GM23338 (cell line): ENCODE measurements around the gene COL4A2. TPM values are rescaled to one million over a fixed set of nuclear protein-coding genes. Genes with fewer than 3 reads are reported as not detected.

Experiments used
- ATAC-seq: fragments of 200-7000 bp; cut with Tn5 transposase; 3 replicates; pipeline ENCODE4 v1.9.1; 2020
- DNase-seq: peaks from one replicate; pipeline ENCODE4 v3.0.0-alpha.2; 2015; ENCODE audit warnings: low spot score
- H2AFZ ChIP-seq: fragments of 200-600 bp; sonication (generic); 2 replicates; pipeline ENCODE4 v1.8.0; 2016; ENCODE audit warnings: antibody characterized with exemption, mild to moderate bottlenecking, moderate library complexity
- H3F3A ChIP-seq: fragments of 200-600 bp; sonication (generic); replicated peaks from 2 replicates; pipeline ENCODE4 v1.8.0; 2017; ENCODE audit warnings: antibody characterized with exemption, mixed run types, low read depth
- H3K27ac ChIP-seq: fragments of 200-600 bp; sonication (generic); 2 replicates; pipeline ENCODE4 v1.6.1; 2016; ENCODE audit warnings: low read depth
- H3K27me3 ChIP-seq: fragments of 200-600 bp; sonication (generic); 2 replicates; pipeline ENCODE4 v1.8.0; 2016; ENCODE audit warnings: mild to moderate bottlenecking, mixed run types, moderate library complexity; ENCODE audit not compliant: insufficient read depth
- H3K36me3 ChIP-seq: fragments of 200-600 bp; sonication (generic); 2 replicates; pipeline ENCODE4 v1.8.0; 2016; ENCODE audit warnings: mild to moderate bottlenecking; ENCODE audit not compliant: insufficient read depth
- H3K4me1 ChIP-seq: fragments of 200-600 bp; sonication (generic); 2 replicates; pipeline ENCODE4 v1.8.0; 2016; ENCODE audit warnings: mild to moderate bottlenecking, moderate library complexity; ENCODE audit not compliant: insufficient read depth
- H3K4me2 ChIP-seq: fragments of 200-600 bp; sonication (generic); 2 replicates; pipeline ENCODE4 v1.7.1; 2017; ENCODE audit warnings: mixed run types
- H3K4me3 ChIP-seq: fragments of 200-600 bp; sonication (generic); 2 replicates; pipeline ENCODE4 v1.6.1; 2016; ENCODE audit warnings: mixed run types
- H3K79me2 ChIP-seq: fragments of 200-600 bp; sonication (generic); replicated peaks from 2 replicates; pipeline ENCODE4 v1.8.0; 2017; ENCODE audit warnings: mild to moderate bottlenecking; ENCODE audit not compliant: insufficient read depth
- H3K9me2 ChIP-seq: fragments of 200-600 bp; sonication (generic); 2 replicates; pipeline ENCODE4 v1.8.0; 2017; ENCODE audit not compliant: insufficient read depth
- H4K20me1 ChIP-seq: fragments of 200-600 bp; sonication (generic); replicated peaks from 2 replicates; pipeline ENCODE4 v1.8.0; 2017; ENCODE audit warnings: mild to moderate bottlenecking; ENCODE audit not compliant: insufficient read depth
- H3K27ac Mint-ChIP-seq: 2 replicates; pipeline ENCODE4 v1.8.0; 2020; ENCODE audit warnings: inconsistent platforms, mild to moderate bottlenecking, moderate library complexity, mixed read lengths
- H3K27me3 Mint-ChIP-seq: 3 replicates; pipeline ENCODE4 v1.8.0; 2022; ENCODE audit warnings: low read depth, mild to moderate bottlenecking, moderate library complexity, mixed read lengths, inconsistent platforms; ENCODE audit not compliant: insufficient read depth, poor library complexity
- H3K36me3 Mint-ChIP-seq: 3 replicates; pipeline ENCODE4 v1.8.0; 2021; ENCODE audit warnings: low read depth, mild to moderate bottlenecking, inconsistent platforms, moderate library complexity, mixed read lengths
- H3K4me1 Mint-ChIP-seq: 3 replicates; pipeline ENCODE4 v1.8.0; 2020; ENCODE audit warnings: mild to moderate bottlenecking, inconsistent platforms, mixed read lengths
- H3K4me3 Mint-ChIP-seq: 3 replicates; pipeline ENCODE4 v1.8.0; 2021; ENCODE audit warnings: moderate library complexity, mild to moderate bottlenecking, inconsistent platforms, mixed read lengths
- H3K9me3 Mint-ChIP-seq: 3 replicates; pipeline ENCODE4 v1.8.0; 2020; ENCODE audit warnings: moderate library complexity, mild to moderate bottlenecking, inconsistent platforms, mixed read lengths
- CTCF ChIP-seq, 2 experiments: fragments of 200-600 bp in 1 of 2; sonication (generic) in 1 of 2; conservative IDR thresholded peaks; 2 replicates each; pipeline versions ENCODE4 v1.5.1 to v1.6.1; 2016 to 2017; ENCODE audit warnings: antibody characterized with exemption in 2 of 2, low read depth in 2 of 2, mild to moderate bottlenecking in 2 of 2, moderate library complexity in 1 of 2
- EZH2 ChIP-seq: fragments of 200-600 bp; sonication (generic); IDR thresholded peaks from one replicate; pipeline ENCODE4 v1.8.0; 2017; ENCODE audit warnings: antibody characterized with exemption, mild to moderate bottlenecking, low read depth; ENCODE audit not compliant: unreplicated experiment
- EZH2phosphoT487 ChIP-seq: fragments of 200-600 bp; sonication (generic); IDR thresholded peaks from one replicate; pipeline ENCODE4 v1.8.1; 2018; ENCODE audit warnings: antibody characterized with exemption; ENCODE audit not compliant: unreplicated experiment
- JUNB ChIP-seq: IDR thresholded peaks from one replicate; pipeline ENCODE4 v1.6.1; 2016; ENCODE audit warnings: antibody characterized with exemption; ENCODE audit not compliant: unreplicated experiment
- NANOG ChIP-seq: IDR thresholded peaks from 2 replicates; pipeline ENCODE4 v1.6.1; 2016; ENCODE audit warnings: antibody characterized with exemption, borderline replicate concordance
- POLR2AphosphoS5 ChIP-seq: IDR thresholded peaks from 2 replicates; pipeline ENCODE4 v1.6.1; 2016; ENCODE audit warnings: antibody characterized with exemption, low read depth
- ZNF114 ChIP-seq: fragments of 250-450 bp; sonication (Bioruptor Pico); IDR thresholded peaks from 2 replicates; pipeline ENCODE4 v1.5.0; 2020; ENCODE audit warnings: mild to moderate bottlenecking, moderate library complexity
- ZNF331 ChIP-seq: fragments of 250-450 bp; sonication (Bioruptor Pico); IDR thresholded peaks from 2 replicates; pipeline ENCODE4 v1.5.0; 2020; ENCODE audit warnings: low read depth, mild to moderate bottlenecking, moderate library complexity
- polyA plus RNA-seq: library from polyadenylated mRNA; unstranded; fragments of >200 nt; fragmentation: Nextera tagmentation; extraction: Ambion mirVana; gene quantifications from 2 replicates; pipeline ENCODE4 v1.2.1, GENCODE V29; 2016
- total RNA-seq: library from RNA; depleted of rRNA; stranded (reverse); fragments of >200 nt; shearing (Covaris generic); gene quantifications from 2 replicates; pipeline ENCODE4 v1.2.3, GENCODE V29; 2014
- TF ChIP-seq, protein P1 (sequence below): fragments of 250-450 bp; sonication (Bioruptor Pico); IDR thresholded peaks from 2 replicates; pipeline ENCODE4 v1.5.0; 2020; ENCODE audit warnings: mild to moderate bottlenecking, moderate library complexity

COL4A2 gene
- total and polyA plus RNA-seq, 2 experiments from 2014 or later = 37.4 to 131 TPM

GRCh38 chr13:110518226-110518525, 211.1 kb downstream of the COL4A2 start:
- Histone ChIP-seq H3K9me2 (no peaks in the 10 kb centered on the region), H3F3A (no peaks in the 10 kb centered on the region), H3K79me2 (no peaks in the 10 kb centered on the region), H3K4me2 (no peak overlapping the region), H3K27me3 (no peaks in the 10 kb centered on the region), H4K20me1 (no peaks in the 10 kb centered on the region), H3K36me3 (no peaks in the 10 kb centered on the region), H3K4me1 (no peaks in the 10 kb centered on the region), H3K27ac (no peak overlapping the region), H3K4me3 (no peak overlapping the region), H2AFZ (no peak overlapping the region)
- no peaks in the 10 kb centered on the region for H3K36me3 Mint-ChIP-seq
- no peak for DNase-seq
- H3K27ac Mint-ChIP-seq = no peak overlapping the region
- peaks cover 7% of the 10 kb centered on the region for H3K4me1 Mint-ChIP-seq
- TF ChIP-seq ZNF114 (CRISPR knock-in tag) = no peak
- no peak for TF ChIP-seq JUNB
- TF ChIP-seq EZH2phosphoT487 = no peak
- no peak for TF ChIP-seq CTCF (conservative IDR thresholded peaks at IDR 0.05; ENCODE audit: low read depth in 2 of 2)
- no peak for TF ChIP-seq ZNF331
- no peak for TF ChIP-seq EZH2
- H3K9me3 Mint-ChIP-seq = no peaks in the 10 kb centered on the region
- peak; percentile 37 for ATAC-seq
- no peak overlapping the region for H3K4me3 Mint-ChIP-seq
- peaks cover 13% of the 10 kb centered on the region for H3K27me3 Mint-ChIP-seq

DNA sequence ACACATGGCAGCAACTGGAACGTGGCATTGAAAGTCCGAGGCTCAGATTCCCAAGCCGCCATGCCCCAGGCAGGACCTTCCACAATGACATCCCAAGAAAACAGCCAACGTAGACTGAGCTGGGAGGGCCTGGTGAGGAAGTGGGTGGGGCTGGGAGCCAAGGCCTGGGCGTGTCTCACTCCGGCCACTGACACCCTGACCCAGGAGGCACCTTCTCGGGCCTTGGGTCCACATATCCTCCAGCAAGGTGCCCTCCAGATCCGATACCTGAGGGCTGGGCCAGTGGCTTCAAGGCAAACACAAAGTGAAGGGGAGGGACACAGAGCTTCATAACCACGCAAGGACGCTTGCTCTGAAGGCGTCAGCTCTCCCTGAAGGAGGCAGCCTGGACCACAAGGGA, 211.5 kb downstream of the COL4A2 start:
- no peak overlapping the region for H3K27ac Mint-ChIP-seq
- no peak overlapping the region for H3K4me3 ChIP-seq

More for the DNA sequence above, 211.5 kb downstream of the COL4A2 start:
- peaks cover 7% of the 10 kb centered on the region for H3K4me1 Mint-ChIP-seq
- Histone ChIP-seq H3K4me2 (no peak overlapping the region), H3K9me2 (no peaks in the 10 kb centered on the region), H3K79me2 (no peaks in the 10 kb centered on the region), H3K36me3 (no peaks in the 10 kb centered on the region), H2AFZ (no peak overlapping the region), H3K27ac (no peak overlapping the region), H4K20me1 (no peaks in the 10 kb centered on the region), H3F3A (no peaks in the 10 kb centered on the region), H3K27me3 (no peaks in the 10 kb centered on the region), H3K4me1 (no peaks in the 10 kb centered on the region)
- no peak for DNase-seq
- H3K27me3 Mint-ChIP-seq = peaks cover 13% of the 10 kb centered on the region
- TF ChIP-seq POLR2AphosphoS5 = 0 out of 2 replicates have a peak, but pooled peaks have one; percentile 29
- no peak for TF ChIP-seq NANOG
- TF ChIP-seq, protein P1, sequence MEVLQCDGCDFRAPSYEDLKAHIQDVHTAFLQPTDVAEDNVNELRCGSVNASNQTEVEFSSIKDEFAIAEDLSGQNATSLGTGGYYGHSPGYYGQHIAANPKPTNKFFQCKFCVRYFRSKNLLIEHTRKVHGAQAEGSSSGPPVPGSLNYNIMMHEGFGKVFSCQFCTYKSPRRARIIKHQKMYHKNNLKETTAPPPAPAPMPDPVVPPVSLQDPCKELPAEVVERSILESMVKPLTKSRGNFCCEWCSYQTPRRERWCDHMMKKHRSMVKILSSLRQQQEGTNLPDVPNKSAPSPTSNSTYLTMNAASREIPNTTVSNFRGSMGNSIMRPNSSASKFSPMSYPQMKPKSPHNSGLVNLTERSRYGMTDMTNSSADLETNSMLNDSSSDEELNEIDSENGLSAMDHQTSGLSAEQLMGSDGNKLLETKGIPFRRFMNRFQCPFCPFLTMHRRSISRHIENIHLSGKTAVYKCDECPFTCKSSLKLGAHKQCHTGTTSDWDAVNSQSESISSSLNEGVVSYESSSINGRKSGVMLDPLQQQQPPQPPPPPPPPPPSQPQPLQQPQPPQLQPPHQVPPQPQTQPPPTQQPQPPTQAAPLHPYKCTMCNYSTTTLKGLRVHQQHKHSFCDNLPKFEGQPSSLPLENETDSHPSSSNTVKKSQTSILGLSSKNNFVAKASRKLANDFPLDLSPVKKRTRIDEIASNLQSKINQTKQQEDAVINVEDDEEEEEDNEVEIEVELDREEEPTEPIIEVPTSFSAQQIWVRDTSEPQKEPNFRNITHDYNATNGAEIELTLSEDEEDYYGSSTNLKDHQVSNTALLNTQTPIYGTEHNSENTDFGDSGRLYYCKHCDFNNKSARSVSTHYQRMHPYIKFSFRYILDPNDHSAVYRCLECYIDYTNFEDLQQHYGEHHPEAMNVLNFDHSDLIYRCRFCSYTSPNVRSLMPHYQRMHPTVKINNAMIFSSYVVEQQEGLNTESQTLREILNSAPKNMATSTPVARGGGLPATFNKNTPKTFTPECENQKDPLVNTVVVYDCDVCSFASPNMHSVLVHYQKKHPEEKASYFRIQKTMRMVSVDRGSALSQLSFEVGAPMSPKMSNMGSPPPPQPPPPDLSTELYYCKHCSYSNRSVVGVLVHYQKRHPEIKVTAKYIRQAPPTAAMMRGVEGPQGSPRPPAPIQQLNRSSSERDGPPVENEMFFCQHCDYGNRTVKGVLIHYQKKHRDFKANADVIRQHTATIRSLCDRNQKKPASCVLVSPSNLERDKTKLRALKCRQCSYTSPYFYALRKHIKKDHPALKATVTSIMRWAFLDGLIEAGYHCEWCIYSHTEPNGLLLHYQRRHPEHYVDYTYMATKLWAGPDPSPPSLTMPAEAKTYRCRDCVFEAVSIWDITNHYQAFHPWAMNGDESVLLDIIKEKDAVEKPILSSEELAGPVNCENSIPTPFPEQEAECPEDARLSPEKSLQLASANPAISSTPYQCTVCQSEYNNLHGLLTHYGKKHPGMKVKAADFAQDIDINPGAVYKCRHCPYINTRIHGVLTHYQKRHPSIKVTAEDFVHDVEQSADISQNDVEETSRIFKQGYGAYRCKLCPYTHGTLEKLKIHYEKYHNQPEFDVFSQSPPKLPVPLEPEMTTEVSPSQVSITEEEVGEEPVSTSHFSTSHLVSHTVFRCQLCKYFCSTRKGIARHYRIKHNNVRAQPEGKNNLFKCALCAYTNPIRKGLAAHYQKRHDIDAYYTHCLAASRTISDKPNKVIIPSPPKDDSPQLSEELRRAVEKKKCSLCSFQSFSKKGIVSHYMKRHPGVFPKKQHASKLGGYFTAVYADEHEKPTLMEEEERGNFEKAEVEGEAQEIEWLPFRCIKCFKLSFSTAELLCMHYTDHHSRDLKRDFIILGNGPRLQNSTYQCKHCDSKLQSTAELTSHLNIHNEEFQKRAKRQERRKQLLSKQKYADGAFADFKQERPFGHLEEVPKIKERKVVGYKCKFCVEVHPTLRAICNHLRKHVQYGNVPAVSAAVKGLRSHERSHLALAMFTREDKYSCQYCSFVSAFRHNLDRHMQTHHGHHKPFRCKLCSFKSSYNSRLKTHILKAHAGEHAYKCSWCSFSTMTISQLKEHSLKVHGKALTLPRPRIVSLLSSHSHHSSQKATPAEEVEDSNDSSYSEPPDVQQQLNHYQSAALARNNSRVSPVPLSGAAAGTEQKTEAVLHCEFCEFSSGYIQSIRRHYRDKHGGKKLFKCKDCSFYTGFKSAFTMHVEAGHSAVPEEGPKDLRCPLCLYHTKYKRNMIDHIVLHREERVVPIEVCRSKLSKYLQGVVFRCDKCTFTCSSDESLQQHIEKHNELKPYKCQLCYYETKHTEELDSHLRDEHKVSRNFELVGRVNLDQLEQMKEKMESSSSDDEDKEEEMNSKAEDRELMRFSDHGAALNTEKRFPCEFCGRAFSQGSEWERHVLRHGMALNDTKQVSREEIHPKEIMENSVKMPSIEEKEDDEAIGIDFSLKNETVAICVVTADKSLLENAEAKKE (CRISPR knock-in tag) = no peak
- TF ChIP-seq ZNF331 = no peak
- no peak overlapping the region for H3K4me3 Mint-ChIP-seq
- no peaks in the 10 kb centered on the region for H3K9me3 Mint-ChIP-seq
- no peaks in the 10 kb centered on the region for H3K36me3 Mint-ChIP-seq
- peak; percentile 27 for ATAC-seq
